SHP77 (cell line): ENCODE results near the gene PTPRA.
"Not testable (repeated sequence)": the region's sequence is repeated elsewhere in the genome, so short reads cannot be mapped to it uniquely, and the experiment has no call there.

Experiments used
- DNase-seq, 2 experiments: peaks; one replicate each; lab custom pipeline; 2025; lab: John Stamatoyannopoulos, UW

PTPRA gene

GRCh38 chr20:2888224-2888955, 15.1 kb downstream of the PTPRA start:
- DNase-seq, result no peak

GRCh38 chr20:2889209-2889608, 15.9 kb downstream of the PTPRA start:
- DNase-seq, result no peak

- DNase-seq, result no peak
Observed at GRCh38 chr20:2889797-2890196, 16.5 kb downstream of the PTPRA start.

GRCh38 chr20:2890742-2891141, 17.5 kb downstream of the PTPRA start:
- DNase-seq, result no peak

GRCh38 chr20:2891343-2891742, 18.1 kb downstream of the PTPRA start:
- DNase-seq, result no peak

GRCh38 chr20:2892376-2892775, 19.1 kb downstream of the PTPRA start:
- DNase-seq, result no peak

GRCh38 chr20:2894221-2894620, 20.9 kb downstream of the PTPRA start:
- DNase-seq, result no peak

- DNase-seq, result not testable (repeated sequence)
Observed at GRCh38 chr20:2895154-2895553, 21.9 kb downstream of the PTPRA start.

- no peak for DNase-seq
Observed at GRCh38 chr20:2899243-2899642, 26.0 kb downstream of the PTPRA start.

- DNase-seq, result no peak
Observed at GRCh38 chr20:2900845-2901592, 27.7 kb downstream of the PTPRA start.

GRCh38 chr20:2902291-2902690, 29.0 kb downstream of the PTPRA start:
- DNase-seq, result no peak

- DNase-seq, result no peak
Observed at GRCh38 chr20:2902818-2903217, 29.5 kb downstream of the PTPRA start.

GRCh38 chr20:2903686-2904085, 30.4 kb downstream of the PTPRA start:
- DNase-seq, result no peak

- no peak for DNase-seq
Observed at GRCh38 chr20:2907519-2907918, 34.2 kb downstream of the PTPRA start.

- DNase-seq, result no peak
Observed at GRCh38 chr20:2909953-2910352, 36.7 kb downstream of the PTPRA start.

GRCh38 chr20:2911200-2911599, 37.9 kb downstream of the PTPRA start:
- DNase-seq, result no peak

- no peak for DNase-seq
Observed at GRCh38 chr20:2914160-2914559, 40.9 kb downstream of the PTPRA start.

GRCh38 chr20:2917266-2917665, 44.0 kb downstream of the PTPRA start:
- no peak for DNase-seq

GRCh38 chr20:2918096-2919049, 45.1 kb downstream of the PTPRA start:
- no peak for DNase-seq

- no peak for DNase-seq
Observed at GRCh38 chr20:2919518-2920245, 46.4 kb downstream of the PTPRA start.

- no peak for DNase-seq
Observed at GRCh38 chr20:2920473-2920872, 47.2 kb downstream of the PTPRA start.

- no peak for DNase-seq
Observed at GRCh38 chr20:2921506-2921905, 48.2 kb downstream of the PTPRA start.
